ENCODE measurements around the gene BSDC1. TPM values are rescaled to one million over a fixed set of nuclear protein-coding genes. Genes with fewer than 3 reads are reported as not detected.

Gene BSDC1
- polyA plus RNA-seq, 1 of the 3 experiments (the other 2 are of a cell fraction), result 51.0 TPM

DNA sequence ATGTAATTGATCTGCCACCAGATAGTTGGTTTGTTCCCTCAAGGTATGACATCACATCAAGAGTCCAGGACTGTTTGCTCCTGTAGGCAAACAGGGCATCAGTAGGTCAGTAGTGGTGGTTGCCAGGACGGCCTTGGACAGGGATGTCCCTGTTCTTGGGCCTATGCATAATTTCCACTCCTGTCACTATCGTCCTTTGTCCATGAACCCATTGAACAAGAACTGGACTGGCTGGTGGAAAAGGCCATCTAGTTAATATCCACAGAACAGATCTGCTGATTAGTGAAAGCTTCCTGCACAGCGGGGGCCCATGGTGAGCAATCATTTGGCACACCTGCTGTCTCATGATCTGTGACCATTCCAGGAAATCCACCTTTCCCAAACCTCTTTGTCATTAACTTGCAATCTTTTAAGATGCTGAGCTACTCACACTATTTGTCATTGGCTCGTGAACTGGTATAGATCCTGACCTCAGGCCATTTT, 12.4 kb upstream of the BSDC1 start:
- Histone ChIP-seq H3K36me3 (replicated peaks in 1 of 2; ENCODE audit: control insufficient read depth in 1 of 2, insufficient read depth in 2 of 2, low read length in 1 of 2) (no peaks in the 10 kb centered on the region), H3K4me1 (ENCODE audit: control insufficient read depth in 1 of 2, insufficient read depth in 2 of 2, low read depth in 1 of 2, low read length in 1 of 2) (peaks cover 0 to 3% of the 10 kb centered on the region in 2 experiments; a peak in 1 of 4 replicates), H2AFZ (ENCODE audit: low read depth) (no peak overlapping the region), H3K9ac (no peak overlapping the region), H3K4me3 (ENCODE audit: low read depth in 2 of 2, low read length in 1 of 2) (no peak overlapping the region), H3K9me3 (no peaks in the 10 kb centered on the region), H3K27ac (ENCODE audit: low read depth in 2 of 2, low read length in 1 of 2) (no peak overlapping the region), H3K9me2 (no peaks in the 10 kb centered on the region), H3K27me3 (ENCODE audit: insufficient read depth) (no peaks in the 10 kb centered on the region), H3F3A (replicated peaks; ENCODE audit: insufficient read depth) (no peaks in the 10 kb centered on the region), H3K79me2 (ENCODE audit: insufficient read depth) (no peaks in the 10 kb centered on the region), H3K4me2 (no peak overlapping the region), H4K20me1 (ENCODE audit: insufficient read depth) (no peaks in the 10 kb centered on the region)
- TF ChIP-seq EP300 (IDR thresholded peaks at IDR 0.05; ENCODE audit: borderline replicate concordance in 1 of 2, low read depth in 1 of 2, low read length in 1 of 2) (no peak), YY1 (IDR thresholded peaks at IDR 0.05; ENCODE audit: low read depth) (no peak), POLR2AphosphoS5 (IDR thresholded peaks at IDR 0.05; ENCODE audit: low read depth, low read length) (no peak), TAF1 (IDR thresholded peaks at IDR 0.05; ENCODE audit: borderline replicate concordance, low read depth, low read length) (no peak), EZH2phosphoT487 (IDR thresholded peaks at IDR 0.05; ENCODE audit: borderline replicate concordance, low read depth) (no peak), FOXM1 (IDR thresholded peaks at IDR 0.05; ENCODE audit: low read depth) (no peak), RFX5 (IDR thresholded peaks at IDR 0.05; ENCODE audit: low read length) (no peak), SMC3 (IDR thresholded peaks at IDR 0.05; ENCODE audit: low read depth, low read length) (no peak), SIN3A (IDR thresholded peaks at IDR 0.05; ENCODE audit: borderline replicate concordance, low read depth, low read length) (no peak), MEF2A (IDR thresholded peaks at IDR 0.05; ENCODE audit: borderline replicate concordance, low read depth) (no peak)
- TF ChIP-seq, protein P1, sequence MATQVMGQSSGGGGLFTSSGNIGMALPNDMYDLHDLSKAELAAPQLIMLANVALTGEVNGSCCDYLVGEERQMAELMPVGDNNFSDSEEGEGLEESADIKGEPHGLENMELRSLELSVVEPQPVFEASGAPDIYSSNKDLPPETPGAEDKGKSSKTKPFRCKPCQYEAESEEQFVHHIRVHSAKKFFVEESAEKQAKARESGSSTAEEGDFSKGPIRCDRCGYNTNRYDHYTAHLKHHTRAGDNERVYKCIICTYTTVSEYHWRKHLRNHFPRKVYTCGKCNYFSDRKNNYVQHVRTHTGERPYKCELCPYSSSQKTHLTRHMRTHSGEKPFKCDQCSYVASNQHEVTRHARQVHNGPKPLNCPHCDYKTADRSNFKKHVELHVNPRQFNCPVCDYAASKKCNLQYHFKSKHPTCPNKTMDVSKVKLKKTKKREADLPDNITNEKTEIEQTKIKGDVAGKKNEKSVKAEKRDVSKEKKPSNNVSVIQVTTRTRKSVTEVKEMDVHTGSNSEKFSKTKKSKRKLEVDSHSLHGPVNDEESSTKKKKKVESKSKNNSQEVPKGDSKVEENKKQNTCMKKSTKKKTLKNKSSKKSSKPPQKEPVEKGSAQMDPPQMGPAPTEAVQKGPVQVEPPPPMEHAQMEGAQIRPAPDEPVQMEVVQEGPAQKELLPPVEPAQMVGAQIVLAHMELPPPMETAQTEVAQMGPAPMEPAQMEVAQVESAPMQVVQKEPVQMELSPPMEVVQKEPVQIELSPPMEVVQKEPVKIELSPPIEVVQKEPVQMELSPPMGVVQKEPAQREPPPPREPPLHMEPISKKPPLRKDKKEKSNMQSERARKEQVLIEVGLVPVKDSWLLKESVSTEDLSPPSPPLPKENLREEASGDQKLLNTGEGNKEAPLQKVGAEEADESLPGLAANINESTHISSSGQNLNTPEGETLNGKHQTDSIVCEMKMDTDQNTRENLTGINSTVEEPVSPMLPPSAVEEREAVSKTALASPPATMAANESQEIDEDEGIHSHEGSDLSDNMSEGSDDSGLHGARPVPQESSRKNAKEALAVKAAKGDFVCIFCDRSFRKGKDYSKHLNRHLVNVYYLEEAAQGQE (IDR thresholded peaks at IDR 0.05; ENCODE audit: low read depth, low read length), result no peak
- TF ChIP-seq, protein P2, sequence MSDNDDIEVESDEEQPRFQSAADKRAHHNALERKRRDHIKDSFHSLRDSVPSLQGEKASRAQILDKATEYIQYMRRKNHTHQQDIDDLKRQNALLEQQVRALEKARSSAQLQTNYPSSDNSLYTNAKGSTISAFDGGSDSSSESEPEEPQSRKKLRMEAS (IDR thresholded peaks at IDR 0.05; ENCODE audit: low read depth), result no peak
- TF ChIP-seq, protein P3, sequence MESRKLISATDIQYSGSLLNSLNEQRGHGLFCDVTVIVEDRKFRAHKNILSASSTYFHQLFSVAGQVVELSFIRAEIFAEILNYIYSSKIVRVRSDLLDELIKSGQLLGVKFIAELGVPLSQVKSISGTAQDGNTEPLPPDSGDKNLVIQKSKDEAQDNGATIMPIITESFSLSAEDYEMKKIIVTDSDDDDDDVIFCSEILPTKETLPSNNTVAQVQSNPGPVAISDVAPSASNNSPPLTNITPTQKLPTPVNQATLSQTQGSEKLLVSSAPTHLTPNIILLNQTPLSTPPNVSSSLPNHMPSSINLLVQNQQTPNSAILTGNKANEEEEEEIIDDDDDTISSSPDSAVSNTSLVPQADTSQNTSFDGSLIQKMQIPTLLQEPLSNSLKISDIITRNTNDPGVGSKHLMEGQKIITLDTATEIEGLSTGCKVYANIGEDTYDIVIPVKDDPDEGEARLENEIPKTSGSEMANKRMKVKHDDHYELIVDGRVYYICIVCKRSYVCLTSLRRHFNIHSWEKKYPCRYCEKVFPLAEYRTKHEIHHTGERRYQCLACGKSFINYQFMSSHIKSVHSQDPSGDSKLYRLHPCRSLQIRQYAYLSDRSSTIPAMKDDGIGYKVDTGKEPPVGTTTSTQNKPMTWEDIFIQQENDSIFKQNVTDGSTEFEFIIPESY (IDR thresholded peaks at IDR 0.05; ENCODE audit: borderline replicate concordance, low read depth), result no peak
- CTCF ChIA-PET, result no interaction called here
- 80% methylated on average over 3 of the region's 4 CpGs for WGBS (ENCODE audit: low lambda C conversion rate)
- POLR2A ChIA-PET, result interaction anchor here (0.6 kb wide), 1 partner anchor 85 kb away, joined by 5 read pairs; no protein-coding TSS in a partner anchor
- no peak for DNase-seq

All from SK-N-SH (cell line).